Measurements from ENCODE around the gene NEGR1. TPM values are rescaled to one million over a fixed set of nuclear protein-coding genes. Genes with fewer than 3 reads are reported as not detected.

Gene NEGR1
- total RNA-seq, 1 donor from 2014 or later = 18.1 TPM

DNA sequence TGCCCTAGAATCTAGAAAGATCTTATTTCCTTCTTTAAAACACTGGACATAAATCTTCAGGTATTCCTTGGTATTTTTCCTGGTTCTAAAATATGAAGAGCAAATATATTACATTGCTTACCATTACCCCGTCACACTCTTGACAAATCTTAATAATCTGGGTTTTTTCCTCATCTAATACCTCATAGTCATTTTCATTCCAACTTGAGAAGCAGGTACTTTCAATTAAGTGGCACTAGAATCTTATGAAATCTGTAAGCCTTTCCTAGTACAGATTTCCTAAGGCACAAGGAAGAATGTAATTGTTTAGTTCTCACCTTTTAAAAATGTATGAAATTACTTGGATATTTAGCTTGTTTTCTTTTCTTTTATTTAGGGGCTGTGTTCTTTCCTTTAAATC is 720.0 kb downstream of the NEGR1 start:
- intact Hi-C loops (cut with DNase I) = no loop called here
- H3K4me3 ChIP-seq = no peak overlapping the region
- H3K36me3 ChIP-seq = no peaks in the 10 kb centered on the region
- no peaks in the 10 kb centered on the region for H3K9me3 ChIP-seq
- TF ChIP-seq, protein P1, sequence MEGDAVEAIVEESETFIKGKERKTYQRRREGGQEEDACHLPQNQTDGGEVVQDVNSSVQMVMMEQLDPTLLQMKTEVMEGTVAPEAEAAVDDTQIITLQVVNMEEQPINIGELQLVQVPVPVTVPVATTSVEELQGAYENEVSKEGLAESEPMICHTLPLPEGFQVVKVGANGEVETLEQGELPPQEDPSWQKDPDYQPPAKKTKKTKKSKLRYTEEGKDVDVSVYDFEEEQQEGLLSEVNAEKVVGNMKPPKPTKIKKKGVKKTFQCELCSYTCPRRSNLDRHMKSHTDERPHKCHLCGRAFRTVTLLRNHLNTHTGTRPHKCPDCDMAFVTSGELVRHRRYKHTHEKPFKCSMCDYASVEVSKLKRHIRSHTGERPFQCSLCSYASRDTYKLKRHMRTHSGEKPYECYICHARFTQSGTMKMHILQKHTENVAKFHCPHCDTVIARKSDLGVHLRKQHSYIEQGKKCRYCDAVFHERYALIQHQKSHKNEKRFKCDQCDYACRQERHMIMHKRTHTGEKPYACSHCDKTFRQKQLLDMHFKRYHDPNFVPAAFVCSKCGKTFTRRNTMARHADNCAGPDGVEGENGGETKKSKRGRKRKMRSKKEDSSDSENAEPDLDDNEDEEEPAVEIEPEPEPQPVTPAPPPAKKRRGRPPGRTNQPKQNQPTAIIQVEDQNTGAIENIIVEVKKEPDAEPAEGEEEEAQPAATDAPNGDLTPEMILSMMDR (IDR thresholded peaks at IDR 0.05) = no peak
- DNase-seq (no peak), ATAC-seq (peak in 1 of 2 donors; percentile 66)
- peaks cover 10% of the 10 kb centered on the region for H3K4me1 ChIP-seq
- no peak overlapping the region for H3K27ac ChIP-seq
- H3K27me3 ChIP-seq (ENCODE audit: low read depth) = no peaks in the 10 kb centered on the region

- ATAC-seq (peak in 1 of 2 donors; percentile 72), DNase-seq (no peak)
- TF ChIP-seq, protein P1 (IDR thresholded peaks at IDR 0.05) = no peak
- Histone ChIP-seq H3K4me3 (no peak overlapping the region), H3K27ac (no peak overlapping the region), H3K4me1 (peaks cover 10% of the 10 kb centered on the region), H3K9me3 (no peaks in the 10 kb centered on the region), H3K27me3 (ENCODE audit: low read depth) (no peaks in the 10 kb centered on the region), H3K36me3 (no peaks in the 10 kb centered on the region)
- intact Hi-C loops (cut with DNase I) = no loop called here
Observed at GRCh38 chr1:71561729-71562128, 720.6 kb downstream of the NEGR1 start.

- Histone ChIP-seq H3K4me1 (peaks cover 10% of the 10 kb centered on the region), H3K4me3 (no peak overlapping the region), H3K27me3 (ENCODE audit: low read depth) (no peaks in the 10 kb centered on the region), H3K27ac (no peak overlapping the region), H3K36me3 (no peaks in the 10 kb centered on the region), H3K9me3 (no peaks in the 10 kb centered on the region)
- ATAC-seq (no peak), DNase-seq (no peak)
- intact Hi-C loops (cut with DNase I) = no loop called here
- TF ChIP-seq, protein P1 (IDR thresholded peaks at IDR 0.05) = no peak
Observed at GRCh38 chr1:71561206-71561605, 721.1 kb downstream of the NEGR1 start.

DNA sequence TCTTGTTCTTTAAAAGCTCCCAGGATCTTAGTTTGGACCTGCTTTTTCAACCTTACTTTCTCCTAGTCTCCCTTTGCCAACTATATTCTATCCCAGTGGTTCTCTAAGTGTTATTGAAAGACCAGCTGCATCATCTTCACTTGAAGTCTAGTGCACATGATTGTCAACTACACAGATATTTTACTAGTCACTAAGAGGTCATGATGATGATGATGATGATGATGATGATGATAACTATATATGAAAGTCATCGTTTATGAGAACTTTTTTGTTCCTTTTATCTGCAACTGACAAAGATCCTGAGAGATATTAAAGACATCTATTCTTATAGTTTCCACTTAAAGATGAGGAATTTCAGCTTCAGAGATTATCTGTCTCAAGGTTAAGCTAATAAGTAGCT is 722.5 kb downstream of the NEGR1 start:
- TF ChIP-seq, protein P1 (IDR thresholded peaks at IDR 0.05) = no peak
- Histone ChIP-seq H3K4me1 (peaks cover 10% of the 10 kb centered on the region), H3K27me3 (ENCODE audit: low read depth) (no peaks in the 10 kb centered on the region), H3K9me3 (no peaks in the 10 kb centered on the region), H3K4me3 (no peak overlapping the region), H3K36me3 (no peaks in the 10 kb centered on the region), H3K27ac (no peak overlapping the region)
- DNase-seq (no peak), ATAC-seq (no peak)
- intact Hi-C loops (cut with DNase I) = no loop called here

DNA sequence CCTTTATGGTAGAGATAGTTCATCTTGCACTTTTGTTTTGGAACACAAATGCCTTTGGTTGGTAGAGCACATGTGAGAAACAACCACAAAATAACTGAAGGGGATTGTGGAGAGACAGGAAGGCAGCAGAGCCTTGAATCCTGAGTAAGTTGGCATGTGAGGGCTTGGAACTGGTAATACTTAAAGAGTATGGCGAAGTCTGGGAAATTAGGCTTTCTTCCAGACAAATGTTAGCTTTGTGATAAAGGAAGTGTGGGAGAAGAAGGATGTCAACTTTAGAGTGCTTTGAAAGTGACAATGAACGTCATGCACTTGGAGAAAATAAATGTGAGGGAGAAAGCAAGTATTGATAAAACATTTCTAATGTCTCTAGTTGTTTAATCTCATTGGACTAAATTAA is 725.2 kb downstream of the NEGR1 start:
- Histone ChIP-seq H3K27ac (no peak overlapping the region), H3K27me3 (ENCODE audit: low read depth) (no peaks in the 10 kb centered on the region), H3K36me3 (no peaks in the 10 kb centered on the region), H3K4me3 (no peak overlapping the region), H3K9me3 (no peaks in the 10 kb centered on the region), H3K4me1 (peaks cover 7% of the 10 kb centered on the region)
- ATAC-seq (peak in 1 of 2 donors; percentile 24), DNase-seq (no peak)
- TF ChIP-seq, protein P1 (IDR thresholded peaks at IDR 0.05) = no peak
- intact Hi-C loops (cut with DNase I) = no loop called here

DNA sequence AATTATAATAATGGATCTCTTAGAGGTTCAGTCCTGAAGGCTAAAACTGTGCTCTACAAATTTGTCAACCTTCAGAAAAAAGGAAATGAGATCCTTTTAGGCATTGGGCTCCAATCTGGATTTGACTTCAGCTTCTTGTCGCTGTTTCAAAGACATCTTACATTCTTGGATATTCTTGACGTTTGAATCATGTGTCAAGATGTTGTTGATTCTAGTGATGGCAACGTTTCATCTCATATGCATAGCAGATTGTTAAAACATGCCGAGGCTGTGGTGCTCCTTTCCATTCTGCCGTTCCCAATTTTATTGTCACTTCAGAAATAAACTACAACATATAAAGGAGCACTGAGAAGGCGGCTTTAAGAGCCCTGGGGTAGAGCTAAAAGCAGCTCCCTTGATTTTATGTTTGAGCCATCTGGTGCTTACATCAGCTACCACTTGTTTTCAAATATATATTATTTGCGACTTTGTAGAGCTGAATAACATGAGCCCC is 733.9 kb downstream of the NEGR1 start:
- ATAC-seq = no peak
- no peak for DNase-seq
- intact Hi-C loops (cut with DNase I) = no loop called here
- H3K4me1 ChIP-seq = no peaks in the 10 kb centered on the region
- no peaks in the 10 kb centered on the region for H3K36me3 ChIP-seq
- H3K27me3 ChIP-seq (ENCODE audit: low read depth) = no peaks in the 10 kb centered on the region
- no peaks in the 10 kb centered on the region for H3K9me3 ChIP-seq
- H3K27ac ChIP-seq = no peak overlapping the region
- no peak overlapping the region for H3K4me3 ChIP-seq
- TF ChIP-seq, protein P1 (IDR thresholded peaks at IDR 0.05) = no peak
